HG02571 (cell line): ENCODE results near the gene PIEZO2.

Experiments used
- ATAC-seq: cut with Tn5 transposase; IDR thresholded peaks from one replicate; pipeline ENCODE4 v1.9.1; 2021; ENCODE audit warnings: mild to moderate bottlenecking, moderate library complexity; ENCODE audit not compliant: unreplicated experiment

The PIEZO2 gene

DNA sequence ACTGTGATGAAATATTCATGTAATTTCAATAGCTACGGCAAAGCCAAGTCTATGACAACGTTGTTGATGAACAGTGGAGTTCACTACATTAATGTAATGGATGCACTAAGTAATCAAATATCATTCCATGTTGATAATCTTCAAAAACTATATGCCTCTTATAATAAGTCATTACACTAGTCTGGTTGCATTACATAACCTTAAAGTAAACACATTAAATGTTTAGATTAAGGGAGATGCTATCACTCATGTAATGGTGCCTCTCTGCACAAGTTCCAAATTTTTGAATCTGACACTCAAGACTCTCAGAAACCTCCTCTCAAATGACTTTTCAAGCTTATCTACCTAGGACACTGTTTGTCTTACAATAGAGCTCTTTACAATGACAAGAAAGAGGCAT, 35.4 kb downstream of the PIEZO2 start:
- ATAC-seq = no peak

DNA sequence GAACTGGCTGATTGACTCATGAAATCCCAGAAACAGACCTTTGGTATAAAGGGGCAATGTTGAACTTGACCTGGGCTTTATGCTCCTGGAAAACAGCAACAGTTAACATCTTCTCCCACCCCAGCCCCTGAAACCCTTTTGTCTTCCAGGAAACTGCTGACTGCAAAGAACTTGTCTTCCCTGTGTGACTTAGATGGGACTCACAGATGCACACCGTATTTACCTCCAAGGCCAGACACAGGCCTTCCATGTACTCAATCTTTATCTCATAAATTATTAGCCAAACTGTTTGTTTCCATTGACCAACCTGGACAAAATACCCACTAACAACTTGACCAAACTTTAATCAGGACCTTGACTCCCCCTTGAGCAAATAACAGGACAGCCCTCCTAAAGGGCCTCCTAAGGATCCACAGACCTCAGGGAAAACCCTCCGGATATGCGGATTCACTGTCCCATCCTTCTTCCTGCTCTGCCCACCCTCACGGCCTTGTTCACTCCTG, 36.3 kb downstream of the PIEZO2 start:
- ATAC-seq = no peak

- no peak for ATAC-seq
Observed at GRCh38 chr18:11112286-11112685, 37.1 kb downstream of the PIEZO2 start.

GRCh38 chr18:11110509-11110908, 38.9 kb downstream of the PIEZO2 start:
- ATAC-seq = no peak

- ATAC-seq = no peak
Observed at GRCh38 chr18:11108947-11109346, 40.4 kb downstream of the PIEZO2 start.

- no peak for ATAC-seq
Observed at GRCh38 chr18:11106894-11107293, 42.5 kb downstream of the PIEZO2 start.

- no peak for ATAC-seq
Observed at GRCh38 chr18:11105463-11105862, 43.9 kb downstream of the PIEZO2 start.

DNA sequence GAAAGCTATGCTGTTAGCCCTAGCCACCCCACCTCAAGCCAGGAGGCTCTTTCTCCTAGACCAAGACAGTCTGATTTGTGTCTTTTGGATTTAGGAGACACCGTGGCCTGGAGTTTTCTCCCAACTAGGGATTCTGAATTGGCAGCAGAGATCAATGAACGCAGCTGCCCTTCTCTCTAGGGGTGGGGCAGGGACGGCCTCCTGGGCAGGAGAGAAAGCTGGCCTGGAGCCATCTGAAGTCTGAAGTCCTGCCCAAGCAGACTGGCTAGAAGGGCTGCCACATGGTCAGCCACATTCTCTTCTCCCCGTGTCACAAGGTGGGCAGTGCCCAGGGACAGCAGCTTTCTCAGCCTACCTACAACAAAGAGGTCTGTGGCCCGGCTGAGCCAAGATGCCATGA, 45.1 kb downstream of the PIEZO2 start:
- ATAC-seq = no peak

- ATAC-seq = no peak
Observed at GRCh38 chr18:11096839-11097750, 52.3 kb downstream of the PIEZO2 start.

- ATAC-seq = no peak
Observed at GRCh38 chr18:11096411-11096810, 53.0 kb downstream of the PIEZO2 start.

DNA sequence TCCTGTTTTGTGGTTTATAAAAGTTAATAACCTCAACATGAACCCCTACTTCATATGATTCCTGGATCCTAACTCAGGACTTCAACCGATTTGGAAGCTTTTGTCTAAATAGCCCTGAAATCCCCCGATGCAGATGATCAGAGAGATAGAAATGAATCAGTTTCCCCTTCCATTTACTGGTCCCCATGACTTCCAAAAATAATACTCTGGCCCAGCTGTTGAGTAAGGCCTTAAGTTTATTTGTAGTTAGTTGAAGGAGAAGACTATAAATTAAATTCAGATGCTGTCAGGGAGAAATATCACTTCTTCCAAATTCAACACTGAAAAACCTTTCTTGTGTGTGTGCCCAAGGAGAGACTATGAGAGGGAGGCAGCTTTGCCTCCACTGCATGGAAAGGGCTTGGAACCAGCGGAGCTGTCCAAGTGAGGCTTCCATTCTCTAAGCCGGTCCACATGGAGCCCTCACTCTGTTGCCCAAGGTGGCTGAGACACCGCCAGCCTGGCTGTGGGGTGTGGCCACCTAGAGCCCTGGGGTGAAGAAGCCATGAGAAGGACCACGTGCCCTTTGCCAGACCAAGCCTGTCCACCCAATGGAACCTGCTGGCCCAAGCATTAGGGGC, 53.6 kb downstream of the PIEZO2 start:
- no peak for ATAC-seq

DNA sequence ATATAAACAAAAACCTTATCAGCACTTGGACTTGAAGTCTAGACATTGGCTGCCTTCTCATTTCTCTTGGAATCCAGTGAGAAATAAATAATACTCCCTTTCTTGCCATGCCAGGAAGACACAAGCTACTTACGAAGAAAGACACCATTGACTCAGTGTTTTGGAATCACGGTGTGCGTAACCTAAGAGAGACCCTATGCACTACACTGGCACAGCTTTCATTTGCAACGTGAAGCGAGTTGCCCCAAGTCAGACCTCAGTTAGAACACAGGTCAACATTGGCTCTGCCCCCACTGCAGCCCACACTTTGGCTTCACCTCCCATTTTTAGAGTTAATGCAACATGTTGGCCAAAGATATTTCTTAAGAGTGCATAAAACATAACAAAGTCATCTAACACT, 54.2 kb downstream of the PIEZO2 start:
- no peak for ATAC-seq

- ATAC-seq = no peak
Observed at GRCh38 chr18:11091746-11092145, 57.6 kb downstream of the PIEZO2 start.

DNA sequence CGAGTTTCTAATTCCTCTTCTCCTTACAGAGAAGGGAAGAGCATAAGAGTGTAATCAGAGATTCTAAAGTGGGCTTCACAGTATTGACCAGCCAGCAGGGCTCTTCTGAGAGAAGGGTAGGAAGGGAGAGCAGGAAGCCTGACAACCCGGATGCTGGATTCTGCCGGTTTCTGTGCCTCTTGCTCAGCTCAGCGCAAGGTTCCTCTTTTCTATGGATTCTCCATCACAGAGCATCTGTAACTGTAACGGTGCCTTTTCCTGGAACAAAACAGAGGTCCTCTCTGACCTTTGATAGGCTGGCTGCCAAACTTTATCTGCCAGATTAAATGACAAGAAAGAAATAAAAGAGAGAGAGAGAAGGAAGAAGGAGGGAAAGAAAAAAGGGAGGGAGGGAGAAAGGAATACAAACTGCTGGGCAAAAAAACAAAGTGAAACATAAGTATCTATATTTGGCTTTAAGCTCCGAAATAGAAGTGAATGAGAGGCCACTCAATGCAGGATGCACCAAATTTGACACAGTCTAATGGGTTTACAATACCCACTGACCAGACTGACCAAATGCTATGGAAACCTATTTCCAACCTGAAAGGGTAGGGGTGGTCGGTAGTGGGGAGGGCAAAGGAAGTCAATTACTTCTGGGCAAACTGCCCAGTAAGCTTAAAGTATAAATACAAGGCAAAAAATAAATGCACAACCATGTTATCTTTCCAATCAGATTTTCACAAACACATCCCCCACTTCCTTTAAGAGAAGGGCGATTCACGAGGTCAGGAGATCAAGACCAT, 59.2 kb downstream of the PIEZO2 start:
- ATAC-seq = no peak

GRCh38 chr18:11081009-11081532, 68.3 kb downstream of the PIEZO2 start:
- ATAC-seq = no peak

DNA sequence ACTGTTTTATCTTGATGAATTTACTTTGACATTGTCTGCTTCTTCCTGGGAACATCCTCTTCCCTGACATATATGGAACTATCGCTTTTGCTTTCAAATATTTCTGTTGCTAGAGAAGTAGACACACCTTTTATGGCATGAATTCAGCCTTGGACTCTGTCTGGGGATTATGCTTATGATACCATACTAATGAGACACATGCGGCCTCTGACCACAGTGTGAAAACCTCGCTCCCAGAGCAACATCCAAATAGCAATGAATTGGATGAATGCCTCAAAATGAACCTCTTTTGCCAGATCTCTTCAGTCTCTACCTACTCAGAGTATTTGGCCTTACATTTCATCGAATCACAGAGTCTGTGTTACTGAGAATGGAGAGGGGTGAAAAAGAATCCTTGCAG, 70.9 kb downstream of the PIEZO2 start:
- no peak for ATAC-seq

DNA sequence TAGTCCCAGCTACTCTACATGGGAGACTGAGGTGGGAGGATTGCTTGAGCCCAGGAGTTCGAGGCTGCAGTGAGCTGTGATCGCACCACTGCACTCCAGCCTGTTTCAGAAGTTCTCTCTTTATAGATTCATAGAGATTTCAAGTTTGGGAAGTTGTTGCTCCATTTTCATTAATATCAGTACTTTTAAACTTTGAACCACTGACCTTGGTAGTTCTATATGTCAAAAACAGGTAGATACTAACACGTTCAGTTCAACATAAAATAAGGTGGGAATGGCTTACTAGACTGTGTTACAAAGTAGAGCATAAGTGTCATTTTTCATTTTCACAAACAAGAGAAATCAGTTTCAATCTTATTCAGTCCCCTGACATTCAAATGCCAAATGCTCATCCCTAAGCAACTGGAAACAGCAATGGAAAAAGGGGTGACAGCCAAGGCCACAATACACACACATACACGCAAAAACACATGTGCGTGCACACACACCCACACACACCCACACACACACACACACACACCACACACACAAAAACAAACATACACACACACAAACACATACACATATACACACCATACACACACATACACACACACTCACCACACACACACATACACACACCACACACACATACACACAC, 71.7 kb downstream of the PIEZO2 start:
- no peak for ATAC-seq

DNA sequence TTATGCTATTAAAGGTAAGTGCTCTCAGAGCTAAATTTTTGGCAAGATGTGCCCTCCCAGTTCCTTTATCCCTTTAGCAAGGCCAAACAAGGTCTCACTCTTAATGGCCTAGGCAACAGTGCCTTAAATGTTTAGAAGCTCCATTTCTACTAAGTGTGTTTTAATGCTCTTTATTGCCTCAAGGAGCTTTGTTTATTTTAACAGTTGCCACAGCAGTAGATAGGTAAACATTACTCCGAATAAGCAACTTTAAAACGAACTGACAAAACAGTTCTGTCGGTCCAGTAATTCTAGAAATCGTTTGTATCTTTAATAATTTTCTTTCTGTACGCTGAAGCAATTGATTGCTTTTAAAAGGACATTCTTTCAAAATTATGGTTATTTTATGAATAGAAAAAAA, 74.5 kb downstream of the PIEZO2 start:
- no peak for ATAC-seq

DNA sequence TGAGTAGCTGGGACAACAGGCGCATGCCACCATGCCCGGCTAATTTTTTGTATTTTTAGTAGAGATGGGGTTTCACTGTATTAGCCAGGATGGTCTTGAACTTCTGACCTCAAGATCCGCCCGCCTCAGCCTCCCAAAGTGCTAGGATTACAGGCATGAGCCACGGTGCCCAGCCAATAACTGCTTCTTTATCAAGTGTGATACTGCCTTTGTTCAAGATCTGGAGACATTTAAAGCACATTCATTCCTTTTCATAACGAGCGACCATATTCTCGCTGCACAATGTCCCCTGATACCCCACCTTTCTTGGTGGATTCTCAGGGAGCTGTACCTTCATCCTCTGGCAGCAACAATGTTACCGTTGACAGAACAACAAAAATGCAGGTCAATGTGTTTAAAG, 75.4 kb downstream of the PIEZO2 start:
- ATAC-seq = no peak

DNA sequence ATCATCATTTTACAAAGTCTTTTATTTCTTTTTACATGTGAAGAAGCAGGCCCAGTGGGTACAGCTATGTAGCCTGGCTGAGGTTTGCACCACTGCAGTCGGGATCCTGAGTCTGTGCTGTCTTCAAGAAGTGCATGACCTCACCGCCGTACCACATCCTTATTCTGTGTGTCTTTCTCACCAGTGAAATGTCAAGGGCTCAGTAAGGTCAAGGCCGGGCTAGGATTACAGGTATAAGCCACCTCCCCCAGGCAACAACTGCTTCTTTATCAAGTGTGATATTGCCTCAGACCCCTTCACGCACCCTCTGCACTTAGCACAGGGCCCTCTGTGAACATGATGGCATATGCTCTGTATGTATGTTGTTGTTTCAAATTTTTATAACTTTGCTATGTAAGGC, 76.7 kb downstream of the PIEZO2 start:
- no peak for ATAC-seq

DNA sequence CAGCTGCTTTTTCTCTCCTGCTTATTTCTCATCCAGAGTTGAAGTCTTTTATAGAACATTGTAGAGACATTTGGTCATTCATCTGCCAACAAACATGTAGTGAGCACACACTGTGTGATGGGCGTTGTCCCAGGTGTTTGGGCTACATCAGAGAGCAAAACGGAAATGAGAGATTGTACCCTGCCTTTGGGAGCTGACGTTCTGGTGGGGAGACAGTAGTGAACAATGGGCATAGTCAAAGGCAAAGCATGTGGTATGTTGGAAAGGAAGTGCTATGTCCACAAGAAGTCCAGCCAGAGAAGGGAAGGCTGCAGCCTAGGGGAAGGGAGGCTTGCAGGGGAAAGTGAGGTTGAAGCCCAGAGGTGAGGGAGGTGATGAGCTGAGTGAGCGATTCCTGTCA, 78.1 kb downstream of the PIEZO2 start:
- ATAC-seq = no peak
